Activated T-cell treated with anti-CD3 and anti-CD28 coated beads for 48 hours (primary cell): ENCODE data around the gene CAMTA1.
A peak's percentile ranks its signal among the peaks of the same experiment; 100 is the strongest.

Experiments
- DNase-seq: peaks from one replicate; pipeline ENCODE4 v3.0.0-alpha.2; 2020; ENCODE audit warnings: low read depth

CAMTA1 gene

GRCh38 chr1:6850537-6850936, 65.3 kb downstream of the CAMTA1 start:
- DNase-seq: no peak

- DNase-seq: no peak
Observed at GRCh38 chr1:6852136-6852890, 67.1 kb downstream of the CAMTA1 start.

DNA sequence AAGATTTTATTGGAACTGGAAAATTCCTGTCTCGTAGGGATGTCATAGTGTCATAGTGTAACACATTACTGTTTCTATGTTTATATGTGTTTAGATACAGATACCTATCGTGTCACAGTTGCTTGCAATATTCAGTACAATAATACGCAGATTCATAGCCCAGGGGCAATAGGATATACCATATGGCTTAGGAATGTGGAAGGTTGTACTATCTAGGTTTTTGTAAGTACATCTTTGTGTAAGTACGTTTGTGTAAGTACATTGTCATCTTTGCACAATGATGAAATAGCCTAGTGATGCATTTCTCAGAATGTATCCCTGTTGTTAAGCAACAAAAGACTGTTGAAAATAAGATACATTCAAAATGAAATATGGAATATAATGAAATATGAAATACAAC, 68.9 kb downstream of the CAMTA1 start:
- DNase-seq: no peak

DNA sequence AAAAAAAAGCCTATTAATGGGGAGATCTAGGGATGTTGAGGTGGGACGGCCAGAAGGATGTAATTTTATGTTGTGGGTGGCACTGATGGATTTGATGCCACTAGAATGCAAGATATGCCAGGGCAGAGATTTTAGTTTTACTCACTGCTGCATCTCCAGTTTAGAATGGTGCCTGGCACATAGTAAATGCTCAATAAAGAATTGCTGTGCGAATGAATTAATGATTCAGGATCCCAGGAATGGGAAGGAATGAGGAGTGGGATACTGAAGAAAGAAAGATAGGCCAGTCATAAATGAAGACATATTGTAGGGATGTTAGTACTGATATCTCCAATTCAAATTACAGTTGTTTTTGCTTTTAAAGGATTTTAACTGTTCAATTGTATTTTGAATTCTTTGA, 72.6 kb downstream of the CAMTA1 start:
- no peak for DNase-seq

- DNase-seq: no peak
Observed at GRCh38 chr1:6858596-6858995, 73.3 kb downstream of the CAMTA1 start.

GRCh38 chr1:6859415-6860343, 74.4 kb downstream of the CAMTA1 start:
- DNase-seq: no peak

- peak; percentile 5 for DNase-seq
Observed at GRCh38 chr1:6860401-6860800, 75.1 kb downstream of the CAMTA1 start.

DNA sequence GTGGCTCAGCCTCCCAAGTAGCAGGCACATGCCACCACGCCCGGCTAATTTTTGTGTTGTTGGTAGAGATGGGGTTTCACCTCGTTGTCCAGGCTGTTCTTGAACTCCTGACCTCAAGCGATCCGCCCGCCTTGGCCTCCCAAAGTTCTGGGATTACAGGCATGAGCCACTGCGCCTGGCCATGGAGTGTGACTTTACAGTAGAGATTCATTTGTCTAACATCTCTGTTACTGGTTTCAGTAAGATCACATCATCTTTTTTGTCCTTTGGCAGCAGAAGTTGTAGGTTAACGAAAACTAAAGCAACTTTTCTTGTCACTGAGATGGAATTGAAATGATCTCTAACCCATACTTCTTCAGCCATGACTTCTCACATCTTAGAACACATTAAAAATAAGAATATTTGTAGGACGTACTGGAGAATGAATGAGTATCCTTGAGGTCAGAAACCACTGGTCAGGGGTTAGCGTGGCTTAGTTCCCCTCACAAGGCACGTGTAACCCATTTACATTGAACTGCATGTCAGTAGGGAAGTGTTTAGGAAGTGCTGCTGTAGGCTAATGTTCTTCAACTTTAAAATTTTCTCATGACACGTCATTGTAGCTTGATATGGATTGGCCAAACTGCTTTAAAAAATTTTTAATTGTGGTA, 75.9 kb downstream of the CAMTA1 start:
- no peak for DNase-seq

- DNase-seq: no peak
Observed at GRCh38 chr1:6862906-6863305, 77.7 kb downstream of the CAMTA1 start.

DNA sequence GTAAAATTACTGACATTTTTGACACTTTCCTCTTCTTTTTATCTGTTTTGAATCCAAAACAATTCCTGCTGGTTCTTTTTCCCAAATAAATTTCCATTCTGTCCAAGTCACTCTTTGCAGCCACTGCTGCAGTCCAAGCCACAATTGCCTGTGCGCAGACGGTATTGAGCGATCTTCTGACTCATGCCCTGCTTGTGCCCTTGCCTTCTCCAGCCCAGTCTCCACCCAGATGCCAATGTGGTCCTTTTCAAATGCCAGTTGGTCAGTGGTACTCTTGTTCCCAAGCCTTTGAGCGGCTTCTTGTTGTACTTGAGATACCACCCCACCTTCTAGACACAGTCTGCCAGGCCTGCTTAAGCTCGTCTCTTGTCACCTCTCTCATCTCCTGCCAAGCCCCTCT, 78.9 kb downstream of the CAMTA1 start:
- no peak for DNase-seq

DNA sequence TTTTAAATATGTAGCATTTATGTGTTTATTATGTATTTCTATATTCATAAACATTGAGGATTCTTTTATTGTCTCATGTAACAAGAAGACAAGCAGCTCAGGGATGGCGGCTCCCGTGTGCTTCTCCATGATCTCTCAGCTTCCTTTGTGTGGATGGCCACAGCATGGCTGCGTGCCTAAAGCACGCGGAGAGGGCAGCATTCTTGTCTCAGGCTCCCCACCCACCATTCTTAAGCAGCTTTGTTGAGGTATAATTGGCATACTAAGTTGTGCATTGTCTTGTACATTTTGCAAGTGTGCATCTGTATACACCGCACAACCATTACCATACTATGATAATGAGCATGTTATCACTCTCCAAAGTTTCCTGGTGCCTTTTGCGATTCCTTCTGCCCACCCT, 81.6 kb downstream of the CAMTA1 start:
- DNase-seq: no peak

GRCh38 chr1:6867321-6867720, 82.1 kb downstream of the CAMTA1 start:
- DNase-seq: no peak

GRCh38 chr1:6867729-6868659, 82.7 kb downstream of the CAMTA1 start:
- DNase-seq: no peak

- no peak for DNase-seq
Observed at GRCh38 chr1:6868660-6869380, 83.6 kb downstream of the CAMTA1 start.

DNA sequence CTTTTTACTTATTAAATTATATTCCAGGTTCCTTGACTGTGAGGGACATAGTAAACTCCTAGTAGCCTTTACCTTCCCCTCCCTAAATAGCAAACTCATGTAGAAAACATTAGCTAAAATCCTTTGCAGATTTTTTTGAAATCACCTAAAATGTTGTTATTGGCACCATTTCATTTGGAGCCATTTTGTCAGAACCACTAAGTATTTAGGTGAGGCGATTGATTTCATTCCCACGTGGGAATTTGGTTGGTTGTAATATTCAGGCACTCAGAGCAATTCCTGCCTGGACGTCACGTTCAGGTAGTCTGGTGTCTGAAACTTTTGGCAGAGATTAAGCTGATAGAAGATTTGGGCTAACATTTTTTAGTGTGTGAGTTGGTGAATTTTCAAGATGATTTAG, 84.3 kb downstream of the CAMTA1 start:
- DNase-seq: no peak

DNA sequence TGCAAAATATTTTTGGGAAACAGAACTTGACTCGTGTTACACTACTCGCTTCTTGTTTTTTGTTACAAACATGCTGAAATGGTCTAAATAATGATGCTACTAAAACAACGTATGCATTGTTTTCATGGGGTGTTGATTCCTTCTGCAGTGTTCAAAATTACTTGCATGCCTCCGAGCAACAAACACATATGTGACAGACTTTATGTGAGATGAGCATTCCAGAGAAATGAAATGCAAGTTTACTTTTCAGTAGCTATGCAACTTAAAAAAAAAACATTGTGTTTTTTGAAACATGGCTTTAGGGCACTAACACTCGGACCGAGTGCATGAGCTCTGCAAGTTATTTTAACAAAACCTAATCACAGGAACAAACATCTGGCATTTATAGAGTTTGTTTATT, 84.8 kb downstream of the CAMTA1 start:
- DNase-seq: no peak

GRCh38 chr1:6870571-6870970, 85.3 kb downstream of the CAMTA1 start:
- DNase-seq: no peak

DNA sequence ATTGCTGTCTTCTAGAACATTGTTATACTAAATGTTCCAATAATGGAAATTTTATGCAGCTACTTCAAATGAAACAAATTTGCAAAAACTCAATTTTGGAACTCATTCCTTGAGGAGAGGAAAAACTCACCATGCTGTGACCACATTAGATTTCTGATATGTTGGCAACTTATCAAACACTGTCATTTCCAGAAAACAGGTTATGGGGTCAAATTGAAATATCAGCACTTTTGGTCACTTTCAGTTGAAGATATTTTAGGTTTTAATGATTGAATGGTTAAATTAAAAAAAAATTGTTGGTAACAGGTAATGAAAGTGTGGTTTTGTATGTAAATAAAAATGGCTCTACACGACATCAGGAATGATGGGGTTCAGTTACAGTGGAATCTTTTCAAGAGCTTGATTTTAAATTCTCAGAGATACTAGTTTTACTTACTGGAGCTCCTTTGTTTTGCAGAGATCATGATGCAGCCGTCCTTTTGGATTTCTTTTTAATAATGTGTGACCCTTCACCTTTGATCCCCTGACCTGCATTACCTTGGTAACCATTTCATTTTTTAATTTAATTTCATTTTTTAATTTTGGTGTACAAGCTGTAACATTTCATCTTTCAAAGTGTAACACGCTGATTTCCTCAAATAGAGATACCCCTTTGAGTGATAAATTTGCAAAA, 86.2 kb downstream of the CAMTA1 start:
- no peak for DNase-seq

GRCh38 chr1:6872573-6873261, 87.5 kb downstream of the CAMTA1 start:
- no peak for DNase-seq
